Measurements from ENCODE around the gene POP5.
A peak's percentile ranks its signal among the peaks of the same experiment; 100 is the strongest.
"Not testable (repeated sequence)": the region's sequence is repeated elsewhere in the genome, so short reads cannot be mapped to it uniquely, and the experiment has no call there.

POP5 gene

GRCh38 chr12:120536064-120536791, 45.0 kb downstream of the POP5 start:
- peak; percentile 9 for DNase-seq

GRCh38 chr12:120534703-120535655, 46.2 kb downstream of the POP5 start:
- DNase-seq = peak; percentile 54

- DNase-seq = peak; percentile 60
These were observed 46.9 kb downstream of the POP5 start, which contains the start of gene RNF10 for GRCh38 chr12:120534203-120534702. Gene RNF10 (plus strand): TSS chr12:120534356. CDS start chr12:120534812, 456 bp downstream.

- no peak for DNase-seq
These were observed 48.4 kb downstream of the POP5 start for GRCh38 chr12:120532701-120533238.

- DNase-seq = not testable (repeated sequence)
These were observed 50.8 kb downstream of the POP5 start for GRCh38 chr12:120530418-120530761.

- DNase-seq = no peak
These were observed 51.4 kb downstream of the POP5 start for GRCh38 chr12:120529641-120530417.

- DNase-seq = peak; percentile 86
These were observed 52.2 kb downstream of the POP5 start, which contains the start of gene COQ5 for GRCh38 chr12:120528861-120529525. Gene COQ5 (minus strand): TSS chr12:120529158. CDS start chr12:120529141, 17 bp downstream.

All from stimulated activated CD4-positive, alpha-beta T cell treated with anti-CD3 and anti-CD28 coated beads, Interleukin-4, amount 100 ng/mL, for 1 hour (primary cell).